Measurements from ENCODE around the gene EFHC2.
A peak's percentile ranks its signal among the peaks of the same experiment; 100 is the strongest.
"Not testable (repeated sequence)": the region's sequence is repeated elsewhere in the genome, so short reads cannot be mapped to it uniquely, and the experiment has no call there.

The EFHC2 gene

DNA sequence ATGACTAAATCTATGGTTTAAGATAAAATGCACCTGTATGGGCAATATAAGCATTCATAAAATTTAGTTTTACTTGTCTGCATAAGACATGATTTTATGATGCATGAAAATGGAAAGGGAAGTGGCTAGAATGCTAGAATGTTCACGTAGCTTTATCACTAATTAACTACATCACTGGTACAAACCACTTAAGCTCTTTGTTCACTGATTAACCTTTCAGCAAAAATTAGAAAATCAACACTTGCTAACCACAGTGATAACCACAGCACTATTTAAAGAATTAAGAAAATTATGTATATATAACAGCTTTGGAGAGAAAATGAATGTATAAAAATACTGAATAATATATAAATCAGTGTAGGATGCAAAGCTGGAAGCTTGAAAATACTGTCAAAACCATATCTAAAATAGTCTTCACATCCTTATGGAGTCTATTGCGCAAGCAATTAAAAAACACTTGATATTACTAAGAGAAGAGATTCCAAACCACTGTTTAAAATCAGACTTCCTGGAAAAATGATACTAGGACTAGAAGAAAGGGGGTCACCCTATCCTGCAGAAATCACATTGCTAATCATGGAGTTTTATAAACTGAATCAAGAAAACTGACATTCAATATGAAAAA, 51.9 kb downstream of the EFHC2 start:
- no peak for DNase-seq (ENCODE audit: low read depth in 2 of 2)

GRCh38 chrX:44290718-44291117, 52.8 kb downstream of the EFHC2 start:
- no peak for DNase-seq (ENCODE audit: low read depth in 2 of 2)

GRCh38 chrX:44282753-44283152, 60.7 kb downstream of the EFHC2 start:
- no peak for DNase-seq (ENCODE audit: low read depth in 2 of 2)

DNA sequence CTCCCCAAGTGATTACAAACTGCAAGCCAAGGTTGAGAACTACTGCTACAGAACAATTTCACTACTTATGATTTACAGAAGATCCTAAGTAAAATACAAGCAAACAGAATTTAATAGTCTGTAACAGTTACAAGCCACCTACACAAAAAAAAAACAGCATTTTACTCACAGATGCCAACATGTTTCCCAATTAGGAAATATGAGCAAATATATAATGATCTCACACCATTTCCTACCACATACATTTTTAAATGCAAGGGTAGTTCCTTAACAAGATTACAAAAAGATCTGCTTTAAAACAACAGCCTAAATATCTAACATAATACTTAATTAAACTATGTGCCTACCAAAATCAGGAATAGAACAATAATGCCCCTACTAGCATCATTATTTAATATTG, 63.4 kb downstream of the EFHC2 start:
- no peak for DNase-seq (ENCODE audit: low read depth in 2 of 2)

- DNase-seq (ENCODE audit: low read depth in 2 of 2): no peak
Measured at GRCh38 chrX:44274096-44274495, 69.4 kb downstream of the EFHC2 start.

DNA sequence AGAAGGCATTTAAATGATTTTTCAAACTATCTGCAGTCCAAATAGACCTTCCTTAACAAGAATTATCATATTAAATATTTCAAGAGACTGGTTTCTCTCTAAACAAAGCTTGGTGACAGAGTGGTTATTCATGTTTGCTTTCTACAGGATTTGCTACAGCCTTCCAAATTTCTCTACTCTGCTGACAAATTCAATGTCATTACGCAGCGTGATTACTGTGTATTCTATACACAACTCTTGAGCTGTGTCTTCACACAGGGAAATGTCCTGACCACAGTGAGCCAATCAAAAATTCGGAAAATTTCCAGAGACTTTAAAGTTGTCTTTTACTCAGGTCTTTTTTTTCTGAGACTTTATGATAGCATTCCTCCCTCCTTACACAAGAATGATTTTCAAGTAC, 75.6 kb downstream of the EFHC2 start:
- no peak for DNase-seq (ENCODE audit: low read depth in 2 of 2)

GRCh38 chrX:44267116-44267515, 76.4 kb downstream of the EFHC2 start:
- DNase-seq (ENCODE audit: low read depth in 2 of 2): no peak

DNA sequence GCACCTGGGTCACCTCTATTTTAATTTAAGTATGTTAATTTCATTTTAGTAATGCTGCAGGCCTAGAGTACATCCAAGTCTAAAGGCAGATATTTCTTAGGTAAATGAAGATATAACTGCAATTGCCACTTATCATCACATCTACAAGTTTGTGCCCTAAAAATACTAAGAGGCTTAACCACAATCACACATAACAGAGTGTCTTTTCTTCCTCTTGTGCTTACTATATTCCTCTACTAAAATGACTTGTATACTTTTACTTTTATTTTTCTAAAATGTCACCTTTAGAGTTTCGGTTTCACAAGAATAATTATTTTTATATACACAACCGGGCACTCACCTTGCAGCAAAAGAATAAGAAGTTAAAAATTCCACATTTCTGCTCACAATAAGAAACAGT, 77.9 kb downstream of the EFHC2 start:
- no peak for DNase-seq (ENCODE audit: low read depth in 2 of 2)

DNA sequence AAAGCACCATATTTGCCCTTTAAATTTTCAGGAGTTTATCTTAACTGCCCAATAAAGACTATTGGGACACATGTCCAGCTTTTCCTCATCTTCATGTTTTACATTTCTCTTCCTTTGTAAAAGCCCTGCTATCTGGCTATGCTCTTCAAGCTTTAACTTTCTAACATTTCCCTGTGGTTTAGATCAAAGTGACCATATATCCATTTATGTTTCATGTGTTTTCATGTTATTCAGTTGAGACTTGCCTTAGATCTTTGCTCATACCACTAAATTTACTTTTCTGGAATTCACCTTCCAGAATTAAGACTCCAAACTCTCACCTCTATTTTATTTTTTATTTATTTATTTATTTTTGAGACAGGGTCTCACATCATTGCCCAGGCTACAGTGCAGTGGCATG, 78.5 kb downstream of the EFHC2 start:
- no peak for DNase-seq (ENCODE audit: low read depth in 2 of 2)

DNA sequence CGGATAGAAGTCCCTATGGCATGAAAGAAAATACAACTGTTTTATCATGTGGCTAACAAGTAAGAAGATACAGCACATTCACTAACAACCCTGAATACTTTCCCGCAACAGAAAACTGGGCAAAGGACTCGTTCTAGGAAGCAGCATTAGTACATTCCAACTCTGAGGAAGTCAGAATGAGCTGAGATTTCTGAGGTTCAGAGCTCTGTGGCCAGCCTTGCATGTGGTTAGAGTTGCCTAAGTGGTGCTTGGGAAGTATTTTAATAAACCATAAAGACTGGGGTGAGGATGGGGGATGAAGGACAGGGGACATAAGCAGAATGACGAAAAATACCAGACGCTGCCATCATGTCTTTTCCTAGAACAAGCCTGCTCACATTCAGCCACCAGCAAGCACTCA, 82.2 kb downstream of the EFHC2 start:
- no peak for DNase-seq (ENCODE audit: low read depth in 2 of 2)

GRCh38 chrX:44260609-44261008, 82.9 kb downstream of the EFHC2 start:
- DNase-seq (ENCODE audit: low read depth in 2 of 2): no peak

GRCh38 chrX:44255742-44256141, 87.7 kb downstream of the EFHC2 start:
- not testable (repeated sequence) for DNase-seq (ENCODE audit: low read depth in 2 of 2)

GRCh38 chrX:44253575-44253942, 89.9 kb downstream of the EFHC2 start:
- no peak for DNase-seq (ENCODE audit: low read depth in 2 of 2)

DNA sequence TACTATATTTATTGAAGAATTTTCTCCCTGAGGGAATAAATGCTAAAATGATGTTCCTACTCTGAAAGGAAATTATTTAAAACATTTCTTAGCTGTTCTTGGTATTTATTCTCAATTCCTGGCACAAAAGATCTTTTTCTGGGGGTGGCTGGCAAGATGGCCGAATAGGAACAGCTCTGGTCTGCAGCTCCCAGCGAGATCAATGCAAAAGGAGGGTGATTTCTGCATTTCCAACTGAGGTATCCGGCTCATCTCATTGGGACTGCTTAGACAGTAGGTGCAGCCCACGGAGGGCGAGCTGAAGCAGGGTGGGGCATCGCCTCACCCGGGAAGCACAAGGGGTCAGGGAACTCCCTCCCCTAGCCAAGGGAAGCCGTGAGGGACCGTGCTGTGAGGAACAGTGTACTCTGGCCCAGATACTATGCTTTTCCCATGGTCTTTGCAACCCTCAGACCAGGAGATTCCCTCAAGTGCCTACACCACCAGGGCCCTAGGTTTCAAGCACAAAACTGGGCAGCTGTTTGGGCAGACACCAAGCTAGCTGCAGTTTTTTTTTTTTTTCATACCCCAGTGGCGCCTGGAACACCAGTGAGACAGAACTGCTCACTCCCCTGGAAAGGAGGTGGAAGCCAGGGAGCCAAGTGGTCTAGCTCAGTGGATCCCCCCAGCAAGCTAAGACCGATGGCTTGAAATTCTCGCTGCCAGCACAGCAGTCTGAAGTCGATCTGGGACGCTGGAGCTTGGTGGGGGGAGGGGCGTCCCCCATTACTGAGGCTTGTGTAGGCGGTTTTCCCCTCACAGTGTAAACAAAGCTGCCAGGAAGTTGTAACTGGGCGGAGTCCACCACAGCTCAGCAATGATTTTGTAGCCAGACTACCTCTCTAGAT, 90.5 kb downstream of the EFHC2 start:
- peak; percentile 28 to 44 for DNase-seq (ENCODE audit: low read depth in 2 of 2)

GRCh38 chrX:44247468-44247867, 96.0 kb downstream of the EFHC2 start:
- no peak for DNase-seq (ENCODE audit: low read depth in 2 of 2)

GRCh38 chrX:44246826-44247225, 96.6 kb downstream of the EFHC2 start:
- no peak for DNase-seq (ENCODE audit: low read depth in 2 of 2)

DNA sequence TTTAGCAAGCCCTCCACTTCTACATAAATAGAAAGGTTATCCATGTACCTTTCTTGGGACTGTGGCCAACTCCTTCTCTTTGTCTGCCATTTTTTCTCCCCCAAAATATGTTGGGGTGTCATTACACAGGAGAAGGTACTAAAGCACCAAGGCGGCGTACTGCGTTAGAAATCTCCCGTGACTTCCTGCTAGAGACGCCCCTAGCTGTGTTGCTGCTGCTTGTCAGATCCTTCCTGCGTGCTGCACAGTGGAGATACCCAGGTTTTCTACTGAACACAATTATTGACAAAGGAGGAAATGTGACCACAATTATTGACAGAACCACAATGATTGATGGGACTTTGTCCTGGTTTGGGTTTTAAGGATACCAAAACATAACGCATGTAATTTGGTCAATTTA, 97.7 kb downstream of the EFHC2 start:
- DNase-seq (ENCODE audit: low read depth in 2 of 2): no peak

GRCh38 chrX:44244008-44244407, 99.5 kb downstream of the EFHC2 start:
- no peak for DNase-seq (ENCODE audit: low read depth in 2 of 2)

DNA sequence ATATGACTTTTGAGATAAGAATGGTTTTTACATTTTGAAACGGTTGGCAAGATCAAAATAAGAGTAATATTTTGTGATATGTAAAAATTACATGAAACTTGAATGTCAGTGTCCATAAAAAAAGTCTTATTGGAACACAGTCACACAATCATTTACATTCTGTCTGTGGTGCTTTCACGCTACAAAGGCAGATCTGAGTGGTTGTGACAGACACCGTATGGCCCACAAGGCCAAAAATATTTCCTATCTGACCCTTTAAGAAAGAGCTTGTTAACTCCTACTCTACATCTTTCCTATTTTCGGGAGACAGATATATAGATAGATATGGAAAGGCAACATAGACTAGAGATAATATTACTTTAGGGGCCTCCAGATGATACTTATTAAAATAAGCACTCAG, 101.9 kb downstream of the EFHC2 start:
- no peak for DNase-seq (ENCODE audit: low read depth in 2 of 2)

- DNase-seq (ENCODE audit: low read depth in 2 of 2): no peak
Measured at GRCh38 chrX:44240036-44240435, 103.4 kb downstream of the EFHC2 start.

DNA sequence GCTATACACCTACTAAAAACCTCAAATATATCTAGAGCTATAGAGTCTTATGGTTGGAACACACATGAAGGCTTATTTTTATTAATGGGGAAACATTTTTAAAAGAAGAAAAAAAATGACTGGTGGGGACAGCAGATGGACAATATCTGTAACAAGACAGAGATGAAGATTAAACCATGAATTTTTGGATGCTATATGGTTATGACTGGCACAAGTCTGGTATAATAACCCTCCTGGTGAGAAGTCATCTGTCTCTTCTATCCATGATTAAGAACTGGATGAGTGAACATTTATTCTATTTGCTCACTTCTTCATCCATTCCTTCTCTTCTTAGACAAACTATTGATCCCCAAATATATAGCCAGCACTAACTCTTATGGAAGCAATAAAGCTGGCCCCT, 104.4 kb downstream of the EFHC2 start:
- no peak for DNase-seq (ENCODE audit: low read depth in 2 of 2)

GRCh38 chrX:44235534-44235933, 107.9 kb downstream of the EFHC2 start:
- no peak for DNase-seq (ENCODE audit: low read depth in 2 of 2)

GRCh38 chrX:44234541-44234940, 108.9 kb downstream of the EFHC2 start:
- no peak for DNase-seq (ENCODE audit: low read depth in 2 of 2)

- DNase-seq (ENCODE audit: low read depth in 2 of 2): no peak
Measured at GRCh38 chrX:44234116-44234515, 109.4 kb downstream of the EFHC2 start.
